M059J (cell line): ENCODE results near the gene ITGA8. TPM values are rescaled to one million over a fixed set of nuclear protein-coding genes. Genes with fewer than 3 reads are reported as not detected.
"Not testable (repeated sequence)": the region's sequence is repeated elsewhere in the genome, so short reads cannot be mapped to it uniquely, and the experiment has no call there.

Experiments used
- DNase-seq: peaks from one replicate; pipeline ENCODE4 v3.0.0-alpha.2; 2012; ENCODE audit warnings: low read depth
- total RNA-seq: library from RNA; depleted of rRNA; stranded (reverse); fragments of >200 nt; shearing (Covaris generic); gene quantifications from 2 replicates; pipeline ENCODE4 v1.2.3, GENCODE V29; 2014; rRNA removed

Gene ITGA8
- 0.25 and 0.62 TPM in 2 replicates for total RNA-seq

DNA sequence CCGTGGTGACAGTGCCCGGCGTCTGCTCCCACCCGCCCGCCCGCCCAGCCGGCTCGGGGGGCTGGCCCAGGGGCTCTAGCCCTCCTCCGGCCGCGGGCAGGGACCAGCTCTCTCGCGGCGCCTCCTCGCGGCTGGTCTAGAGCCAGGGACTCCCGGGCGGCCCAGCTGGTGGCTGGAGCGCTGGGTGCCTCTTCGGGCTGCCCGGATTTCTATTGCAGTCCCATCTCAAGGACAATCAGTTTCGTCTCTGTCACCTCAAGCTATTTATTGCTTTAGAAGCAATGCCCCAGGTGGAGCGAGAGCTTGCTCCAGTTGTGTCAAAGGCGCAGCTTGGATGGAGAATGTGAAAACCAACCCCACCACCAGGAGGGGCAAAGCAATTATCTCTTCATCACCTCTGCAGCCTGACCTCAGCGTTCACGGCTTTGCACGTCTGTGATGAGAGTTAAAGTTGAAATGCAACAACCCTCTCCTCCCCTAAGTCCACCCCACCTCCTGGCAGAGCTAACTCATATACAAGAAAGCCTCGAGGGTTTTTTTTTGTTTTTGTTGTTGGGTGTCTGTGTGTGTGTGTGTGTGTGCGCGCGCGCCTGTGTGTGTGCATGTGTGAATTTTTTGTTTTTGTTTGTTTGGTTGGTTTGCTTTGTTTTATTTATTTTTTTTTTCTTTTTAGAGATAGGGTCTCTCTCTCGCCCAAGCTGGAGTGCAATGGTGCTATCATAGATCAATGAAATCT lies at the start of gene ITGA8:
TSS of gene ITGA8 (minus strand) at position 24 of the 736 bp plus-strand sequence. CDS start 151 bp downstream, outside the sequence.
- peak; percentile 9 for DNase-seq

DNA sequence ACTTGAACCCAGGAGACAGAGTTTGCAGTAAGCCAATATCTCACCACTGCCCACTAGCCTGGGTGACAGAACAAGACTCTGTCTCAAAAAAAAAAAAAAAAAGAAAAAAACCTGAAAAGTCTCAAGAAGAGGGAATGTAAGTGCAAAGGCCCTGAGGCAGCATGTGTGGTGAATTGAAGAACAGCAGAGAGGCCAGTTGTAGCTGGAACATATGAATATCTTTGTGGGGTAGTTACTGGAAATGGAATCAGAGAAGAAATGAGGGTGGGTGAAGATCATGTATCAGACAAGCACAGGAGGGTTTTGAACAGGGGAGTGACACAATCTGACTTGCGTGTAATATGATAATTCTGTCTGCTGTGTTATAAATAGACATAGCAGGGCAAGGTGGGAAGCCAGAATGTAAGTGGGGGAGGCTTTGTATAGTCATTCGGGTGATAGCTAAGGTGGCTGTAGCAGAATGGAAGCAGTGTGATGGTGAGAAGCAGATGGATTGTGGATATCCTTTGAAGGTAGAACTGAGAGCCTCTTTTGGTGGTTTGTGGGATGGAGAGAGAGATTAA lies 45.3 kb upstream of the ITGA8 start:
- no peak for DNase-seq

DNA sequence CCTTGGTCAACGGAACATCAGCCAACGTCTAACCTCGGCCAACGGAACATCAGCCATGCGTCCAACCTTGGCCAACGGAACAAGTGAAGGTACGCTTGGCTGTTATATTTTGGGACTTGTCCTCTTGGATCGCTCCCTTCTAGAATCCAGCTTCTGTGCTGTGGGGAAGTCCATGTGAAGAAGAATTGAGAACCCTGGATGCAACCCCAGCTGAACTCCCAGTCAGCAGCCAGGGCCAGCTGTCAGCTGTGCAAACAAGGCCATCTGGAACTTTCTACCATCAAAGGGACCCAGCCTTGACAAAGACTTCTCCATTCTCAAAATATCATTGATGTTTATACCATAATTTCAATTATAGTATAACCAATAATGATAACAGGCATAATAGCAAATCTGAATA lies 43.3 kb upstream of the ITGA8 start:
- no peak for DNase-seq

DNA sequence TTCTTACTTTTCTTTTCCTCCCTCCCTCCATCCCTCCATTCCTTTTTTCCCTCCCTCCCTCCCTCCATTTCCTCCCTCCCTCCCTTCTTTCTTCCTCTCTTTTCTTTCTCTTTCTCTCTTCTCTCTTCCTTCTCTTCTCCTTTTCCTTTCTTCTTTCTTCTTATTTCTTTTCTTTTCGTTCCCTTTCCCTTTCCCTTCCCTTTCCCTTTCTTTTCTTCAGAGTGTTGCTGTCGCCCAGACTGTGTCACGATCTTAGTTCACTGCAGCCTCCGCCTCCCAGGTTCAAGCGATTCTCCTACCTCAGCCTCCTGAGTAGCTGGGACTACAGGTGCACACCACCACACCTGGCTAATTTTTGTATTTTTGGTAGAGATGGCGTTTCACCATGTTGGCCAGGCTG lies 42.5 kb upstream of the ITGA8 start:
- not testable (repeated sequence) for DNase-seq

DNA sequence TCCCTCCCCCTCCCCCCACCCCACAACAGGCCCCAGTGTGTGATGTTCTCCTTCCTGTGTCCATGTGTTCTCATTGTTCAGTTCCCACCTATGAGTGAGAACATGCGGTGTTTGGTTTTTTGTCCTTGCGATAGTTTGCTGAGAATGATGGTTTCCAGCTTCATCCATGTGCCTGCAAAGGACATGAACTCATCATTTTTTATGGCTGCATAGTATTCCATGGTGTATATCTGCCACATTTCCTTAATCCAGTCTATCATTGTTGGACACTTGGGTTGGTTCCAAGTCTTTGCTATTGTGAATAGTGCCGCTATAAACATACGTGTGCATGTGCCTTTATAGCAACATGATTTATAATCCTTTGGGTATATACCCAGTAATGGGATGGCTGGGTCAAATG lies 41.5 kb upstream of the ITGA8 start:
- not testable (repeated sequence) for DNase-seq

DNA sequence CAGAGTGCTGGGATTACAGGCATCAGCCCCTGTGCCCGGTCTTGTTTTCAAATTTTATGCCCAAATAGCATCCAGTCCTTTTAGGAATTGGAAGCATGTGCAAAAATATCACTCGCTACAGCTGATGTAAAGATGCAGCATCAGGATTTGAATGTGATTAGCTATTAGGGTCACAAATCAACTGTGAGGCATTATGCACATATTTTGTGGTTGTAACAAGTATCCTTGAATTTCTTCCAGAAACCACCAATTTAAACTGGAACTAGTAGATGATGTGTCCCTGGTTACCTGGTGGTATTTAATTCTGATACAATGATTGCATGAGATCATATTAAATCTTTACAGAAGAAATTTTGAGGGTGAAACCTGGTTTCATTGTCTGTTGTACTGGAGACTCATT lies 41.0 kb upstream of the ITGA8 start:
- no peak for DNase-seq

DNA sequence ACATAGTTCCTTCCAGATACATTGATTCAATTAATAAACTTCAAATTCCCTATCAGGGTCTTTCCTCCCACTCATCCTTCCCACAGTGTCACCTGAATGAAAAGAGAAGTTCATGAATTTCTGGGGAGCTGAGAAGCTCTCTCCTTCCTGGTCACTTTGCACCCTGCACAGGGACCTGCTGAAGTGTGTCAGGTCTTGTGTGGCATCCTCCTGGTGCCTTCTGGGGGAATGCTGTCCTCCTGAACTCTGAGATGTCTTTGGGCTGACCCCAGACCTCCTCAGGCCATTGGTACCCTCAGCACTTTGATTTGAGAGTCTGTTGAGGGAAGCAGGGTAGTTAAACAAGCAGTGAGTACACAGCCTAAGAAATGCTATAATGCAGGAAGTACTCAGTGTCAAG lies 39.5 kb upstream of the ITGA8 start:
- no peak for DNase-seq

DNA sequence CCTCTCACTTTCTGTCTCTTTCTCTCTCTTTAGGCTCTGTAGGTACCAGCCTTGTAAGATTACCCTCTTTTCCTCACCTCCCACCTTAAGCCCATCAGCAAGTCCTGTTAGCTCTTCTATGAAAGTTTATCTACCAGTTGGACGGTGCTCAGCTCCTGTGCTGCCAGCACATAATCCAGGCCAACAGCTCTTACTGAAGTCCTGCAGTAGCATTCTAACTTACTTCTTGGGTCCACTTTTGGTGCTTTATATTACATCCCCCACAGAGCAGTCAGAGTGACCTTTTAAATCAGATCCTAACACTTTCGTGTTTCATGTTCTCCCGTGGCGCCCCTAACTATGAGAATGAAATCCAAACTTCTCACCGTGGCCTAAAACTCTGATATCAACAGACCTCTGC lies 38.9 kb upstream of the ITGA8 start:
- no peak for DNase-seq

DNA sequence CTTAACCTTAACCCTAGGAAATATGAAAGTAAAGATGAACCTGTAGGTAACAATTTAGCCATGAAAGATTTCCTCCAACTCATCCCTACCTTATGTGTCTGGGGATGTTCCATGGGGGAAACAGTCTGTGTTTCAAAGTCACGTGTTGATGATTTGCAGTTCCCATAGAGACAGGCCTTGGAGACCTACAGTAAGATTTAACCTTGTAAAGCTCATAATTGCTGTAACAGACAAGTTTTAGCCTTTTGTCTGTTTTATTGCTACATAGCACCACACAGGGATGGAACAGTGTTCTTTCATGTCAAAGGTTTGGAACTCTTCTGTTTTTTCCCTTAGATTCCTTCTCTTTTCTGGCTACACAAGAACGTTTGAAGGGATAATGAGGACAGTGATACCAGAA lies 35.2 kb upstream of the ITGA8 start:
- no peak for DNase-seq

DNA sequence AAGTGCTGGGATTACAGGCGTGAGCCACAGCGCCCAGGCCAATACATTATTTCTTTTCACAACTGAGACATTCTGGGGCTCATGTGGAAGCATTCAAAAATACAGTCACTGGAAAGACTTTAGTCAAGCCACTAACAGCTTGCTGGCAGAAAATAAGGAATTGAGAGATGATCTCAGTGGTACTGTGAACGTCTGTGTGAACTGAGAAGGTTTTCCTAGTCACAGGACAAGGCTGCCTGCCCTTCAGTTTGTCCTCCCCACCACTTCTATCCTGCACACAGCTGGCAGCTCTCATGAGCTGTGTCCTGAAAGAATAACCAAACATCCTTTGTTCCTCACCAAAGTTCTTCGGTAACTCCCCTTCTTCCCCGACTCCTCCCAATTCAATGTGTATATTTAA lies 31.3 kb upstream of the ITGA8 start:
- DNase-seq: no peak

DNA sequence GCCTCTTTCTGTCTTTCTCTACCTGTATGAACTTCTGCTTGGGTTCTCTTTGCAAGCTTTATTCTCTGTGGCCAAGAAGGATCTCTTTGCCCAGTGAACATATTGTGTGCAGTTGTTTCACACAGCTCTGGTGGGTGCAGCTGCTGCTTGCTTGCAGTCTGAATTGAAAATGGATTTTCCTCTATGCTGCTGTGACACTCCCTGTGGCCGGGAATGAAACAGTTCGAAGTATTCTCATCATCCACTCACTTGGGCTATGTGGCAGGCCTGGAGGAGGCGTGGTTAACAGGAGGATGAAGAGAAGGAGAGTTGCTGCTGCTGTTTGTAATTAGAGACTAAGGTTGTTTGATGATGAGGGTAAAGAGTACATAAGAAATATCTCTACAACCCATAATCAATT lies 28.4 kb upstream of the ITGA8 start:
- DNase-seq: no peak

DNA sequence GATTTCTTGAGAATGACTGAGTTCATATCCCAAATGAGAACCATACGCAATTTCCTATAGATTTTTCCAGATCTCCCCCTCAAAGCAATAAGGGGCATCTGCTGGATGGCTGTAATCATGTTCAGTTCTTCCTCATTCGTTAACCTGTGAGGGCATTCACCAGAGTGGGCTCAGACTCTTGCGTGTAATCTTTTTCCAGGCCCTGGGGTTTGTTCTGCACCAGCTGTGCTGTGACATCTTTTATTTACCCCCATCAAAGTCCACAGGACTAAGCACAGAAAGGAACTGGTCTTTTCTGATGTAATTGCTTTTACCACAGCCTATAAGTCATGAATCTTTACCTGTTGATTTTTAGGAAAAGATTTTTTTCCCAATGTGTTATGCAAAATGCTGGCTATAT lies 27.9 kb upstream of the ITGA8 start:
- DNase-seq: no peak

DNA sequence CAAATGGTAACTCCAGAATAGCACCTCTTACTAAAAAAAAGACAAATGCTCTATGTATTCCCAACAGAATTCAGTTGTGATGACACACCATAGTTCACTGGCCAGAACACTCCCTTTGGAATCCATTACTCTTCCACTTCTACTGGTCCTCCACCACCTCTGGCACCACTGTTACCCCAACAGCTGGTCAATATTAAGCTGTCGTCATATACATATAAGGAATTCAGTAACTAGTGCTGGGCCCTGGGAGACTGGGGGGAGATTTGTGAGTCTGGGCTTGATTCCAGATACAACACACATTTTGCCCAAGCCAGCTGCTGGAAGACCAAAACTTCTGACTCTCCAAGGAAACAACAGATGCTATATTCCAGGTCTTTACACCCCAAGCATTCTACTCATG lies 26.0 kb upstream of the ITGA8 start:
- DNase-seq: no peak

DNA sequence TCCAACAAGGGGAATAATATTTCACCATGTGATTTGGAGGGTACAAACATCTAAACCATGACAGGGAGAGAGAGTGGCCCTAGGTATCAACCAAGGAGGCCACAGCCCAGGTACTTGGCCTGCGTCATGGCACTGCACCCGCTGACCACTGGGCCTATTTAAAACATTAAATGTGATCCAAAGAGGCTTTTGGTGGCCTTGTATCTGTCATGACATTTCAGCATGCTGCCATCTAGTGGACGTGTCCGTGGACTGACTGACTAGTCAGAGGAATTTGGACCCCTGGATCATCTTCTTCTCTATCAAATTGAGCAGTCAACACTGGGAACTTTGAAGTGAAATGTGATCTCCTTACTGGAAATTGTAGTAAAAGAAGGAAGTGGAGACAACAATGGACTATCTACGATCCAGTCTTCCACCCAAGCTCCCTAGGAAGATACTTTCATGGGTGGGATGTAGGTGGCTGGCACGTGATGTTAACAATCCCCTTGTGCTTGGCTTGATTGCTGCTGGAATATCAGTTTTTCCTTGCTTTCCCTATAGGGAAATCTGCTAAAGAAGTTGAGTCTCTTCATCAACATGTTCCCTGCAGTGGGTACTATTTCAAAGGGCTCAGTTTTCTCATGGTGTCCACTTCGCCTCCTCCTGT lies 24.6 kb upstream of the ITGA8 start:
- peak; percentile 44 for DNase-seq

DNA sequence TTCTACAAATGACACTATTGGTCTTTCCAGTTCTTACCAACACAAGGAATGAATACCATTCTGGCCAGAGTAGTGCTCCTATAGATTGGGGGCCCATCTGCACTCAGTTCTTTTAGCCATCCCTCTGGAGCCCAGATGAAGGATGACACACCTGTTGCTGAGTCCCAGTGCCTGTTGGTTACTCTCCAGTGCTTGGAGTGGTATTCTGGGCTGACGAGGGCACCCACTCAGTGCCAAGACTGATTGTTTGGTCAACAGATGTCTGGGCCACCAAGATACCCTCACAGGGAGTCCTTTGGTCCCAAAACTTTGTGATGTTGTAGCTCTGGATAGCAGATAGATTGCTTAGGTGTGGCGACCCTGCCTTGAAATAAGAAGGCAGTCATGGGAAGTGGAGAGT lies 23.7 kb upstream of the ITGA8 start:
- DNase-seq: no peak

DNA sequence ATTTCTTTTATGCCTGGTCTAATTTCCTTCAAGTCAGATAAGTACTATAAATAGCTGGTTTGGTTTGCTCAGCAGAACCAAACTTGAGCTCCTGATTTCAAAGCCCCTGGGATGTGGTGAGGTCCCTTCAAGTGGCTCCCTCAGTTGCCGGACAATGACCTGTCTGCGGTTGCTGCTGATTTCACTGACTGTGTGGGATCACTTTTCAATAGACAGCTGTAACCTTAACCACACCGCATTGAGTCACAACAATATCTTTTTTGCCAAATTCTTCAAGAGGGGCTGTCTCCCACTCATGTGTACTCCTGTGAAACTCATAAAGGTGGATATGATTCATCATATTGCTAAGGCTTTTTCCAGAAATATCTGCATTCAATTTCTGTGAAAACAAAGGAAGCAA lies 23.1 kb upstream of the ITGA8 start:
- peak; percentile 48 for DNase-seq

DNA sequence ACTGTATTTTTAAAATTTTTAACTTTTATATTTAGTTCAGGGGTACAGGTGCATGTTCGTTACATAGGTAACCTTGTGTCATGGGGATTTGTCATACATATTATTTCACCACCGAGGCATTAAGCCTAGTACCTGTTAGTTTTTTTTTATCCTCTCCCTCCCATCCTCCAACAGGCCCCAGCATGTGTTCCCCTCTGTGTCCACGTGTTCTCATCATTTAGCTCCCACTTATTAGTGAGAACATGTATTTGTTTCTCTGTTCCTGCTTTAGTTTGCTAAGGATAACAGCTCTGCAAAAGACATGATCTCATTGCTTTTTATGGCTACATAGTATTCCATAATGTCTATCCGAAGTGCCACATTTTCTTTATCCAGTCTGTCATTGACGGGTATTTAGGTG lies 22.4 kb upstream of the ITGA8 start:
- no peak for DNase-seq

DNA sequence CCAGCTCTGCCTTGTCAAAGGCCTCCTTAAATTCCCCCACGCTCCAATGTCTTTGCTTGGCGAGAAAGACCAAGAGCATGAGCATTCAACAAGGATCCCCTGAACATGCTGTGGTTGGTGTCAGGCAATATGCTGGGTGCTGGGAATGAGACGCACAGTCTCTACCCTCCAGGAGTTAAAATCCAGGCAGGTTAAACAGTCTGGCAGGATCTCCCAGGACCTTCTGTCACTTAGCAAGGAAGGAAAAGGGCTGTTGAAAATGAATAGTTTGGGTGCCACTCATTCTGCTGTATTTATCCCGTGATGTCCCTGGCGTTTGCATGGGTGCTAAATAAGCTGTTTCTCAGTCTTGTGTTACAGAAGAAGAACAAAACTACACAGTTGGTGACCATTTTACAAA lies 21.9 kb upstream of the ITGA8 start:
- DNase-seq: no peak

DNA sequence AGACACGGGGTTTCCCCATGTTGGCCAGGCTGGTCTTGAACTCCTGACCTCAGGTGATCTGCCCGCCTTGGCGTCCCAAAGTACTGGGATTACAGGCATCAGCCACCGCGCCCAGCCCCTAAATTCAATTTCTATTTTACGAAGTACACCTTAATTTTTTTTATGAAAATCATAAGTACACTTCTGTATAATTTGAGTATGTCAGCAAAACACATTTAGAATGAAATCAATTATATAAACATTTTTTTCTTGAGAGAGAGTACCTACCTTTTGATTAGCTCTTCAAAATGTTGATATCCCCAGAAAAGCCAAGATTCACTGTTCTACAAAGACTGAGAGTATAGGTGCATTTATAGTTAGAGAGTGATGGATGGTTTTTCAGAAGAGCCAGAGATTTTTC lies 20.5 kb upstream of the ITGA8 start:
- no peak for DNase-seq

DNA sequence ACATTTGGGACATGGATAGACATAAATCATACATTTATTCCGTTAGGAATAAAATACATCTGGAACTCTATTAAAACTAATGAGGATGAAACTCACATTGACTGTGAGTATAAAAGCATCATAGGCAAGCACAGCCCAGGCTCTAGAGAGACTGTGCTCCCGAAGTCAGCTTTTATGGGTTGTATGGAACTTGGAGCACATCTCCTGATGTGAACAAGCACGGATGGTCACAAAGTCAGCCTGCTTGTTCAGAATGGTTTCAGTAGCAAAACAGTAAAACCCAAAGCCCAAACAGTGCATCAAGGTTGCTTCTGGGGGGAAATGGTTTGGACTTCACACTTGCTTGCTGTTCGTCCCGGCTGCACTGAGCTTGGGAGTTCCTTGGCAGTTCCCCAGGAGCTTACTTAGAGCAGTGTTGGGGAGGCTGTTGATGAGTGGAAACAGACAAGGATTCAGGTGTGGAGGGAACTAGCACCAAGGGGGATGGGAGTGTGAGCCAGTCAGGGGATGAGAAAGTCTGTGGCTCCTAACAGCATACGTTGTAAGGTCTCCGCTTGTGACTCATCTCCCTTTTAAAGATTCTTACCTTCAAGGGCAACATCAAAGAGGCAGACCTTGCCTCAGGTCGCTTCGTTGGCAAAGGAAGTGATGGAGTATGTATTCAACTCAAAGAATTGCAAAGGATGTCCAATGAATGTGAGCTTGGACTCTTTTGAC lies 19.7 kb upstream of the ITGA8 start:
- no peak for DNase-seq

DNA sequence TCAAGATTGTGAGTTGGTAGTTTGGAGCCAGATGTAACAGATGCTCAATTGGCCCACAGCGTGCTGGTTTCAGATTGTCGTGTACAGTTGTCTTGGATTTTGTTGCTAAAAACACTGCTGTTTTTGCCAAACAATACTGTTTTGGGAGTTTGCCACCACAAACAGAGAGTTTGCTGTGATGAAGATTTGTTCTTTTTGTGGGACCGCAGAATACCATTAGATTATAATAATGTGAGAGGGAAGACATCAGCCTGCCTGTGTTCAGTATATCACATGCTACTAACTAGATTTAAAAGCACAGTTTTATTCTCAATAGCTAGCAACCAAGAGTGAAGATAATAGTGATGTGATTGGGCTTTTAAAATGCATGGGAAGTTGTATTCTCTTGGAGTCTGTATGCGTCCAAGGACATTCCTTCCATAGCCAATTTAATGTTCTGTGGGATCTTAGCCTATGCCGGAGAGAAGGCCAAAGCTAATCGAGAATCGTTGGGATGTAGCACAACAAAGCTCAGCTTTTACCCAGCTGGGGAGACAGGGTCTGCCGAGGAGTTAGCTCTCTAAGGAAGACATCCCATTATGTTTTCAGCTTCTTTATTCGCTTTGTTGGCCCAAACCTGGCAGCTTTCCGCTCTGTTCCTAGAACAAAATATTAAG lies 18.7 kb upstream of the ITGA8 start:
- DNase-seq: no peak

DNA sequence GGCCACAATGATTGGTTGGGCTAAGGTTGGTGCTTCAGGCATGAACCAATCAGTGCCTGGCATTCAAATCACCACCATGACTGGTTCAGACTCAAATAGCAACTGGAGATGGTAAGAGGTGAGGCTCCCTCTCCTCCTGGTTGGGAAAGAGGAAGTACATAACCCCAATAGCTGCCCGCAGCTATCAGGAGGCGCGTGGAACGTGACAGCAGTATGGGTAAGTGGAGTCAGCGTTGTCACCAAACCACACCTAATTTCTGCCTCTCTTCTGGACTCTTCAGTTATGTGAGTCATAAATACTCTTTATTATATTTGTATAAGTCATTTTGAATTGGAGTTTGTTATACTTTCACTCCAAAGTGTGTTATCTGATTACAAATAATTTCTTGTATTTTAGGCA lies 17.9 kb upstream of the ITGA8 start:
- DNase-seq: no peak
